H1 (cell line): ENCODE results near the gene HIGD2A. TPM values are rescaled to one million over a fixed set of nuclear protein-coding genes. Genes with fewer than 3 reads are reported as not detected.

ENCODE experiments used
- POLR2A ChIP-seq, 2 experiments: IDR thresholded peaks; 1 replicate in 1 of 2; 2 replicates in 1 of 2; pipeline ENCODE4 v1.6.1; 2011; ENCODE audit warnings: low read depth in 2 of 2, low read length in 2 of 2, mild to moderate bottlenecking in 2 of 2; ENCODE audit errors: control extremely low read depth in 1 of 2
- RAD21 ChIP-seq, 2 experiments: IDR thresholded peaks in 1 of 2; conservative IDR thresholded peaks in 1 of 2; 2 replicates each; pipeline ENCODE4 v1.6.1; 2011; ENCODE audit warnings: low read depth in 2 of 2, low read length in 2 of 2, improper control_type of control experiment in 1 of 2, inconsistent platforms in 1 of 2, mild to moderate bottlenecking in 1 of 2, moderate library complexity in 1 of 2
- polyA plus RNA-seq, 7 experiments: library from polyadenylated mRNA; depleted of rRNA in 3 of 7; stranded (reverse) in 5 of 7; unstranded in 2 of 7; fragments of >200 nt in 5 of 7; fragments of 200-250 nt in 2 of 7; gene quantifications; 1 replicate in 5 of 7; 2 replicates in 1 of 7; 4 replicates in 1 of 7; pipeline versions ENCODE4 v1.2.1 to v1.2.3, GENCODE V29; 2011 to 2013; ENCODE audit warnings: missing spikeins in 2 of 7, mixed read lengths in 2 of 7
- total RNA-seq: library from RNA; stranded (reverse); fragmentation: NEBNext Ultra II Directional; extraction: Animal tissue kit (Norgen Biotek cat#: 25700); gene quantifications from 2 replicates; pipeline ENCODE4 v1.2.1, GENCODE V29; 2021

HIGD2A gene
- total and polyA plus RNA-seq, 2 of the 8 experiments (the other 6 are each of a cell fraction or from before 2014, with no cell fraction given) = 95.5 to 264 TPM

DNA sequence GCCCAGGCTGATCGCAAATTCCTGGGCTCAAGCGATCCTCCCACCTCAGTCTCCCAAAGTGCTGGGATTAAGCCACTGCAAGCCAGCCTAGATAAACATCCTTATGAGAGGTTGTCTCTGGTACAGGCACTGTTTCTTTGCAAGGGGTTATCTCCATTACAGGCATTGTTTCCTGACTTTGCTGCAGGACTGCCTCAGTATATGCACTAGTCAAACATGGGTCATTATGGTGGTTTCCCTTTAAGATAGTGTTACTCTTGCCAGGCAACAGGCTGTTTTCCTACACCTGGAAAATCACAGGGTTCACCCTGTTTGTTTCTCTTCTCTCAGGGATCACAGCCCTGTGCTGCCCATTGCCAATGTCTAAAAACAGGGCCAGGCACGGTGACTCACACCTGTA is 35.6 kb downstream of the HIGD2A start (continued):
- TF ChIP-seq RAD21 (IDR thresholded peaks at IDR 0.05 in 1 of 2, conservative IDR thresholded peaks at IDR 0.05 in 1 of 2; ENCODE audit: low read depth in 2 of 2, low read length in 2 of 2) (no peak), POLR2A (IDR thresholded peaks at IDR 0.05; ENCODE audit: control extremely low read depth in 1 of 2, low read depth in 2 of 2, low read length in 2 of 2) (no peak)
